ENCODE measurements around the gene APBB3.

APBB3 gene

GRCh38 chr5:140509898-140510297 is 54.5 kb downstream of the APBB3 start:
- ChIA-PET POLR2A (no interaction called here), CTCF (no interaction called here)
- H3K4me1 ChIP-seq (ENCODE audit: control insufficient read depth, insufficient read depth, low read length) = no peaks in the 10 kb centered on the region
- H3K4me3 ChIP-seq (ENCODE audit: low read depth, low read length) = no peak overlapping the region
- no peak overlapping the region for H3K27ac ChIP-seq (ENCODE audit: extremely low read depth, low read depth, low read length)
- H3K36me3 ChIP-seq (ENCODE audit: control insufficient read depth in 2 of 2, insufficient read depth in 1 of 2, low read length in 2 of 2) = peaks cover 76 to 94% of the 10 kb centered on the region in 2 experiments
- TF ChIP-seq ZNF544 (tag by site-specific recombination; IDR thresholded peaks at IDR 0.05) = no peak
- no peak for TF ChIP-seq ZNF560 (tag by site-specific recombination; IDR thresholded peaks at IDR 0.05; ENCODE audit: borderline replicate concordance)
- TF ChIP-seq ZNF248 (tag by site-specific recombination; IDR thresholded peaks at IDR 0.05) = no peak
- TF ChIP-seq ZBTB20 (tag by site-specific recombination; IDR thresholded peaks at IDR 0.05) = no peak
- no peak for TF ChIP-seq ZNF473 (tag by site-specific recombination; IDR thresholded peaks at IDR 0.05)
- TF ChIP-seq ZNF112 (tag by site-specific recombination; IDR thresholded peaks at IDR 0.05) = no peak
- TF ChIP-seq ZNF146 (tag by site-specific recombination; IDR thresholded peaks at IDR 0.05) = no peak
- no peaks in the 10 kb centered on the region for H3K9me3 ChIP-seq (ENCODE audit: control insufficient read depth, insufficient read depth, low read depth, low read length)
